Measurements from ENCODE around the gene PSMC1. TPM values are rescaled to one million over a fixed set of nuclear protein-coding genes. Genes with fewer than 3 reads are reported as not detected.
"Not testable (repeated sequence)": the region's sequence is repeated elsewhere in the genome, so short reads cannot be mapped to it uniquely, and the experiment has no call there.

PSMC1 gene
- total RNA-seq (100 to 1,000 TPM; 113 to 150 (median 125) TPM), polyA plus RNA-seq (100 to 1,000 TPM; 193 to 378 TPM)
- long read RNA-seq, donor 1, full-length matches to known transcripts: 193 of 219 reads
- long read RNA-seq, donor 1, partial matches to known transcripts: 20 of 219 reads
- long read RNA-seq, donor 1, other reads (novel, unspliced or antisense): 6 of 219 reads
- long read RNA-seq, donor 2, full-length matches to known transcripts: 843 of 894 reads
- long read RNA-seq, donor 2, partial matches to known transcripts: 27 of 894 reads
- long read RNA-seq, donor 2, other reads (novel, unspliced or antisense): 24 of 894 reads
- long read RNA-seq, donor 3, full-length matches to known transcripts: 177 of 198 reads
- long read RNA-seq, donor 3, partial matches to known transcripts: 12 of 198 reads
- long read RNA-seq, donor 3, other reads (novel, unspliced or antisense): 9 of 198 reads

DNA sequence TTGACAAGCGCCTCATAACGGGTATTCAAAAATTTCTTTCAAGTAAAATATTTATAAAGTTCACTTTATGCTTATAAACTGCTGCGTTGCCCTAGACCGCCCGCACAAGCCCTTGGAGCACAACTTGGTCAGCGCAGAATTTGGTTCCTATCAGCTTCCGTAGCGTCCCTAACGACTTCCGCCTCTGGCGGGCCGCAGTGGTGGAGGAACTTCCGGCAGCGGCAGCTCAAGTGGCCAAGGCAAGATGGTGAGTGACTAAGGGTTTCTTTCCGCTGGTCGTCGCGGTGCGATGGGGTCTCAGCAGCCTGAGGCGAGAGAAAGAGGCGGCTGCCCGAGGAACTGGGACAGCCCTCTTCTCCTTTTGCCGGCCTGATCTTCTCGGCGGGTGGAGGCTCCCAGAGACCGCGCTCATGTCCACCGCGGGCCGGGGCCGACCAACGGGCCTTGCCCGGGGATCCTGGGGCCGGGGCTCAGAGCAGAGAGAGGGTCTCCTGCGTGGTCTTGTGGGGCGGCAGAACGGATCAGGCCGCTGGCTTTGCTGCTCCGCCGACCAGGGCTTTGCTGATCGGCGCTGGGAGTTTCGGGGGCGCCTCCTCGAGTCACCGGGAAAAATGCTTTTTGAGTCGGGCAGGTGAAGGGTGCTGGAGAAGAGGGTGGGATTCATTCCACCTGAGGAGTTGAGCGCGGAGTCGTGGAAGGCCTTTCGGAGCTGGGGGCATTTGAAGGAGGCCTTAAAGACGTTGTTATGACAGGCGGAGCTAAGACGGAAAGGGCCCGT, at the start of gene PSMC1:
Gene PSMC1, plus strand, starts transcription at position 200 of the 778 bp plus-strand sequence. Its CDS starts 45 bp downstream, at position 245.
- intact Hi-C loops (cut with DNase I): no loop called here
- DNase-seq: peak; percentile 92 to 94 (median 94)
- Histone ChIP-seq H3K27ac (peak within 1 kb of the TSS; percentile 34 to 93 (median 86)), H3K4me1 (peaks cover 4 to 26% (median 16%) of the 10 kb centered on the region in 12 donors), H3K4me3 (peak within 1 kb of the TSS; percentile 80 to 99 (median 95)), H3K36me3 (peaks cover 0 to 31% (median 22%) of the 10 kb centered on the region in 9 donors), H3K9me3 (no peaks in the 10 kb centered on the region), H3K27me3 (peaks cover 0 to 4% (median 0%) of the 10 kb centered on the region in 9 donors)
- WGBS, 4 donors: 0 to 1% (median 1%) methylated on average over 50 to 55 of the region's 55 CpGs
- peak; percentile 95 to 99 (median 98) for ATAC-seq
- TF ChIP-seq POLR2A (IDR thresholded peaks at IDR 0.05): peak in 1 of 2 donors; percentile 47
- TF ChIP-seq, protein P1, sequence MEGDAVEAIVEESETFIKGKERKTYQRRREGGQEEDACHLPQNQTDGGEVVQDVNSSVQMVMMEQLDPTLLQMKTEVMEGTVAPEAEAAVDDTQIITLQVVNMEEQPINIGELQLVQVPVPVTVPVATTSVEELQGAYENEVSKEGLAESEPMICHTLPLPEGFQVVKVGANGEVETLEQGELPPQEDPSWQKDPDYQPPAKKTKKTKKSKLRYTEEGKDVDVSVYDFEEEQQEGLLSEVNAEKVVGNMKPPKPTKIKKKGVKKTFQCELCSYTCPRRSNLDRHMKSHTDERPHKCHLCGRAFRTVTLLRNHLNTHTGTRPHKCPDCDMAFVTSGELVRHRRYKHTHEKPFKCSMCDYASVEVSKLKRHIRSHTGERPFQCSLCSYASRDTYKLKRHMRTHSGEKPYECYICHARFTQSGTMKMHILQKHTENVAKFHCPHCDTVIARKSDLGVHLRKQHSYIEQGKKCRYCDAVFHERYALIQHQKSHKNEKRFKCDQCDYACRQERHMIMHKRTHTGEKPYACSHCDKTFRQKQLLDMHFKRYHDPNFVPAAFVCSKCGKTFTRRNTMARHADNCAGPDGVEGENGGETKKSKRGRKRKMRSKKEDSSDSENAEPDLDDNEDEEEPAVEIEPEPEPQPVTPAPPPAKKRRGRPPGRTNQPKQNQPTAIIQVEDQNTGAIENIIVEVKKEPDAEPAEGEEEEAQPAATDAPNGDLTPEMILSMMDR (IDR thresholded peaks at IDR 0.05): peak in 2 of 12 donors; percentile 8 to 19

DNA sequence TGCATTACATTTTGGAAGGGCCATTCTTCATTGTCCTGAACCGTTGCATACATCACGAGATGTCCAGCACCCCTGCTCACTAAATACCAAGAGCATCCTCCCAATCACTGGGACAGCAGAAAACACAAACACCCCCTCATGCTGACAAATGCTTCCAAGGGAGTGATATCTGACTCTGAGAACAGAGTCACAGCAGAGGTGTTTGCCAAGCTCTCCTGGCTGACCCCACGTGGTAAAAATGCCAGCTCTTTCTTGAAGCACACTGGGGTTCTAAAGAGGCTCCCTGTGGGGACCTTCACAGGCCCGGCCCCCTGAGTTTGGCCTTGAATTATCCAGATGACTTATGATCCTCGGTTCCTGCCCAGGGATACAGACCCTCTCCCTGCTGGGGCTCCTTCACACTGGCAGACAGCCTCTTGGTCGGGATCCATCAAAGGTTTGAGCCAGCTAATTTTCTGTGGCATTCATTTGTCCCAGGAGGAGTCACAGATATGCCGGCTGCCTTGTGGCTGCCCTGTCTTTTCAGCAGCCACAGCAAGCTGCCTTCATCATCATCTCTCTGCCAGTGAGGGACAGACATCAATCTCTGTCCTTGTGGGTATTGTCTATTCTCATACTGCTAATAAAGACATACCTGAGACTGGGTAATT, 43.1 kb upstream of the PSMC1 start:
- Histone ChIP-seq H3K36me3 (no peaks in the 10 kb centered on the region), H3K9me3 (no peaks in the 10 kb centered on the region), H3K27ac (peak overlapping the region in 2 of 12 donors; percentile 33 to 46), H3K27me3 (peaks cover 0 to 4% (median 0%) of the 10 kb centered on the region in 9 donors), H3K4me1 (peaks cover 0 to 2% (median 0%) of the 10 kb centered on the region in 12 donors), H3K4me3 (no peak overlapping the region)
- 54 to 72% (median 57%) methylated on average over 5 to 7 of the region's 7 CpGs for WGBS, 4 donors
- peak in 1 of 5 donors; percentile 37 for DNase-seq
- intact Hi-C loops (cut with DNase I): no loop called here
- ATAC-seq: peak; percentile 55 to 78 (median 66)
- TF ChIP-seq, protein P1 (IDR thresholded peaks at IDR 0.05): no peak
- no peak for TF ChIP-seq POLR2A (IDR thresholded peaks at IDR 0.05)

DNA sequence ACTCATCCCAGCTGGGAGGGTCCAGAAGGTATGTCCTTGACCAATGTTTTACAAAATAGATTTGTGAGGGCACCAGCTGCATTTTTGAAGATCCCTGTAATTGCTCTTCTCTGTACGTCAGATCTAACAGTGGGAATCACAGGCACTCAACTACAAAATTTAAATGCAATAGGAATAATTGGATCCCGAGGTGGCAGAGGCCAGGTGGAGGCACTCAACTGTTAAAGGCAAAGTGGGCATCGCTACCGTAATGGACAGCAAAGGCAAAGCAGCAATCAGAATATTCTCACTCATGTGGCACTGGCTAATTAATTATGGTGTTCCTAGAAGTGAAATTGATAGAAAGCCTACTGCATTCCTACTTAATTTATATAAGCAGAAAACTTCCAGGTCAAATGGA, 27.9 kb upstream of the PSMC1 start:
- peaks cover 0 to 14% (median under 1%) of the 10 kb centered on the region in 12 donors for H3K9me3 ChIP-seq
- no peaks in the 10 kb centered on the region for H3K36me3 ChIP-seq
- WGBS, 4 donors: 83 to 86% (median 84%) methylated on average over 4 of the region's 4 CpGs
- intact Hi-C loops (cut with DNase I): no loop called here
- TF ChIP-seq, protein P1 (IDR thresholded peaks at IDR 0.05): no peak
- TF ChIP-seq POLR2A (IDR thresholded peaks at IDR 0.05): no peak
- H3K27me3 ChIP-seq: no peaks in the 10 kb centered on the region
- no peaks in the 10 kb centered on the region for H3K4me1 ChIP-seq
- H3K4me3 ChIP-seq: no peak overlapping the region
- no peak overlapping the region for H3K27ac ChIP-seq
- DNase-seq (no peak), ATAC-seq (no peak)

DNA sequence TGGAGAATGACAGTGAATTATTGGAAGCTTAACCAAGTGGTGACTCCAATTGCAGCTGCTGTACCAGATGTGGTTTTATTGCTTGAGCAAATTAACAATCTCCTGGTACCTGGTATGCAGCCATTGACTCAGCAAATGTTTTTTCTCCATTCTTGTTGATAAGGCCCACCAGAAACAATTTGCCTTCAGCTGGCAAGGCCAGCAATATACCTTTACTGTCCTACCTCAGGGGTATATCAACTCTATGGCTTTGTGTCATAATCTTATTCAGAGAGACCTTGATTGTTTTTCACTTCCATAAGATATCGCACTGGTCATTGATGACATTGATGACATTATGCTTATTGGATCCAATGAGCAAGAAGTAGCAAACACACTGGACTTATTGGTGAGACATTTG, 26.4 kb upstream of the PSMC1 start:
- H3K27ac ChIP-seq; H3K4me3 ChIP-seq; H3K27me3 ChIP-seq; ATAC-seq; H3K9me3 ChIP-seq; intact Hi-C loops (cut with DNase I); DNase-seq; H3K36me3 ChIP-seq; H3K4me1 ChIP-seq: not testable (repeated sequence)
- WGBS, 4 donors: 90 to 100% (median 98%) methylated on average over 1 of the region's 1 CpG
